ENCODE results near the gene MECP2.

The MECP2 gene

DNA sequence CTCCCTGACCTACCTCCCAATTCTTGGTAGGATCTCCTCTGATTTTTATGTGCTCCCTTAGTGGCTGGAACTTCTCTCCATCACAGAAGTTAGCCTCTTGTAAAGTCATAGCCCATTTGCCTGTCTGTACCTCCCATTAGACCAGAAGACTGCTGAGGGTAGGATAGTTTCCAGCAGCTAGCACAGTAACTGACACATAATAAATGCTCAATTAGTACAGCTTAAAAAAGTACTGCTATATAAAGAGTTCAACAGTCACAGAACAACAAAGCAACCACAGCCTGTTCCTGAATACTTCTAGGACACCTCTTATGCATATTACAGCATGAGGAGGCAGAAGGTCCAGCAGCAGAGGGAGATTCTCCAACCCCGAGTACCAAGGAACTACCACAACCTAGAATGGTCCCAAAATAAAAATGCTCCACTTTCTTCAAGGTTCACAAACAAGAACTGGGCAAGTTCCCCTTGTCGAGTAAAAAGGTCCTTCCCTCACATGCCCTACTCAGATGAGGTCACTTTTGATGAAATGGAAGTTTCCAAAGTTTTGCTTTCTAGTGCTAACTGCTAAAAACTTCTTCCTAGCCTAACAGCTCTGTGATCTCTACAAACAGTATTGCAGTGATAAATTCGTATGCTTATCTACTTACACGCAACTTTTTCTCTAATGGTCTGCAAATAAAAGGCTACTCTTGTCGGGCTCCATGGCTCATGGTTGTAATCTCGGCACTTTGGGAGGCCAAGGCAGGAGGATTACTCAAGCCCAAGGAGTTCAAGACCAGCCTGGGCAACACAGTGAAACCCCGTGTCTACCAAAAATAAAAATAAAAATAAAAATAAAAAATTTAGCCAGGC is 12.8 kb downstream of the MECP2 start:
- Histone ChIP-seq H3K9ac (ENCODE audit: low read depth, low read length) (no peak overlapping the region), H3K27ac (ENCODE audit: low read depth, low read length) (no peak overlapping the region), H3K4me1 (ENCODE audit: control insufficient read depth, insufficient read depth, low read length) (no peaks in the 10 kb centered on the region), H3K9me3 (ENCODE audit: control insufficient read depth, insufficient read depth, low read length) (peaks cover 32% of the 10 kb centered on the region), H3K36me3 (ENCODE audit: control insufficient read depth, insufficient read depth, low read length) (peaks cover 5% of the 10 kb centered on the region), H3K27me3 (ENCODE audit: control insufficient read depth, insufficient read depth, low read length) (no peaks in the 10 kb centered on the region), H3K4me3 (ENCODE audit: low read depth, low read length) (no peak overlapping the region)

DNA sequence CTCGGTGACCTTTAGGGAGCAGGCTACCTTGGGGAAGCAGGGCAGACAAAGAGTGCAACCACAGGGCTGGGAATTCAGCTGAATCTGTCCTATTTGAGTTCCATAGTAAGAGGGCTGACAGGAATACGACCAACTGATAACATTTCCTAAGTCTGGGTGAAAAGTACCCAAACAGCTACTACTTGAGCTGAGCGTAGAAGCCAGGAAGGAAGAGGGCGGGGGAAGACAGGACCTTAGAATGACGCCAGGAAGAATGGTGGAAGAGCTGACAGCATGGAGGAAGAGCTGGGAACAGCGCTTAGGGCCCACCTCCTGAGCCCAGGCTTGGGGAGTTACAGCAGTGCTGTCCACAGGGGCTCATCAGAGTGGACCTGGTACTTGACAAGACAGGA is 14.4 kb downstream of the MECP2 start:
- no peak overlapping the region for H3K27ac ChIP-seq (ENCODE audit: low read depth, low read length)
- H3K27me3 ChIP-seq (ENCODE audit: control insufficient read depth, insufficient read depth, low read length) = no peaks in the 10 kb centered on the region
- H3K9ac ChIP-seq (ENCODE audit: low read depth, low read length) = no peak overlapping the region
- peaks cover 33% of the 10 kb centered on the region for H3K9me3 ChIP-seq (ENCODE audit: control insufficient read depth, insufficient read depth, low read length)
- no peak overlapping the region; the same call in 1 of the 2 replicates for H3K4me3 ChIP-seq (ENCODE audit: low read depth, low read length)
- no peaks in the 10 kb centered on the region; the same call in 1 of the 2 replicates for H3K36me3 ChIP-seq (ENCODE audit: control insufficient read depth, insufficient read depth, low read length)
- no peaks in the 10 kb centered on the region for H3K4me1 ChIP-seq (ENCODE audit: control insufficient read depth, insufficient read depth, low read length)

DNA sequence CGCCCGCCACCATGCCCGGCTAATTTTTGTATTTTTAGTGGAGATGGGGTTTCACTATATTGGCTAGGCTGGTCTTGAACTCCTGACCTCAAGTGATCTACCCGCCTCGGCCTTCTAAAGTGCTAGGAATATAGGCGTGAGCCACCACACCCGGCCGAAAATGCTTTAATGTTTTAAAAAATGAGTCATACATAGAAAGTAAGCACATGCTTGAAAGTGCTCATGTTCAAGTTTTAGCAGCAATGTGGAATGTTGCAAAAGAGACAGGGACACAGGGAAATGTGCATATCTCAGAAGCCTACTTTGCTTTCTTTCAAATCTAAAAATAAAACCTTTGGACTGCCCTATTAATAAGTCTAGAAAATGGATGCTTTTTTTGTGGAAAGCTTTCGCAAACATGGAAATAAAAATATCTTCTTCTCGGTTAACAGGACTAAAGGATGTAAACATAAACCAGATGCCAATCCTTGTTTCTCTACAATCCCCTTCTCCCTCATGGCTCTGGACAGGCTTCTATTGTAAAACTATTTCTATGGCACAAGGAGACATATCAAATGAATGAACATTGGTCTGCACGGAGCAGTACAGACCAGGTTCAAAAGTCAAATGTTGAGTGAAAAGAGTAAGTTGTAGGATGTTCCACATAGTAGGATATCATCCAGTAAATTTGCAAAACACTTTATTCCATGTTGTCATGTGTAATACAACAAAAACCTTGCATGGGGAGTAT is 15.0 kb downstream of the MECP2 start:
- Histone ChIP-seq H3K36me3 (ENCODE audit: control insufficient read depth, insufficient read depth, low read length) (no peaks in the 10 kb centered on the region), H3K9me3 (ENCODE audit: control insufficient read depth, insufficient read depth, low read length) (peaks cover 28% of the 10 kb centered on the region; the same call in 1 of the 2 replicates), H3K4me1 (ENCODE audit: control insufficient read depth, insufficient read depth, low read length) (no peaks in the 10 kb centered on the region), H3K9ac (ENCODE audit: low read depth, low read length) (no peak overlapping the region), H3K4me3 (ENCODE audit: low read depth, low read length) (no peak overlapping the region; the same call in 1 of the 2 replicates), H3K27ac (ENCODE audit: low read depth, low read length) (no peak overlapping the region), H3K27me3 (ENCODE audit: control insufficient read depth, insufficient read depth, low read length) (no peaks in the 10 kb centered on the region)

GRCh38 chrX:154077101-154077500 is 20.4 kb downstream of the MECP2 start:
- Histone ChIP-seq H3K4me1 (ENCODE audit: control insufficient read depth, insufficient read depth, low read length) (peaks cover 13% of the 10 kb centered on the region), H3K36me3 (ENCODE audit: control insufficient read depth, insufficient read depth, low read length) (no peaks in the 10 kb centered on the region), H3K27me3 (ENCODE audit: control insufficient read depth, insufficient read depth, low read length) (no peaks in the 10 kb centered on the region), H3K4me3 (ENCODE audit: low read depth, low read length) (no peak overlapping the region), H3K9me3 (ENCODE audit: control insufficient read depth, insufficient read depth, low read length) (peaks cover 33% of the 10 kb centered on the region), H3K27ac (ENCODE audit: low read depth, low read length) (no peak overlapping the region), H3K9ac (ENCODE audit: low read depth, low read length) (no peak overlapping the region)

DNA sequence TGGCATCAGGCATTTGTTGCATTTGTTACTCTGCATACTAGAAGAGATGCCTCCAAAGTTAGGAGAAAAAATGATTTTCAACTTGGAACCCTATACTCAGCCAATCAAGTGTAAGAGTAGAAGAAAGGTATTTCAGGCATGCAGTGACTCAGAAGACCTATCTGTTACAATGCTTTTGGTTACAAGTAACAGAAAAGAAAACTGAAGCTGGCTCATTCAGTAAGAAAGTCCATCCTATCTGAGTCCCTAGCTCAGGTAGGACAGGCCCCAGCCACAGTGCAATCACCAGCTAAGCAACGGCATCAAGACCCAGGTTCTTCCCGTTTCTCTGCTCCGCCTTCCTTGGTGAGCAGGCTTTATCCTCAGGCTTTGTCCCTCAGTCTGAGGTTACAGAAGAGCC is 23.3 kb downstream of the MECP2 start:
- no peaks in the 10 kb centered on the region for H3K27me3 ChIP-seq (ENCODE audit: control insufficient read depth, insufficient read depth, low read length)
- peaks cover 13% of the 10 kb centered on the region for H3K4me1 ChIP-seq (ENCODE audit: control insufficient read depth, insufficient read depth, low read length)
- peak overlapping the region; percentile 78 for H3K27ac ChIP-seq (ENCODE audit: low read depth, low read length)
- no peak overlapping the region for H3K4me3 ChIP-seq (ENCODE audit: low read depth, low read length)
- no peak overlapping the region for H3K9ac ChIP-seq (ENCODE audit: low read depth, low read length)
- no peaks in the 10 kb centered on the region for H3K36me3 ChIP-seq (ENCODE audit: control insufficient read depth, insufficient read depth, low read length)
- H3K9me3 ChIP-seq (ENCODE audit: control insufficient read depth, insufficient read depth, low read length) = peaks cover 34% of the 10 kb centered on the region

DNA sequence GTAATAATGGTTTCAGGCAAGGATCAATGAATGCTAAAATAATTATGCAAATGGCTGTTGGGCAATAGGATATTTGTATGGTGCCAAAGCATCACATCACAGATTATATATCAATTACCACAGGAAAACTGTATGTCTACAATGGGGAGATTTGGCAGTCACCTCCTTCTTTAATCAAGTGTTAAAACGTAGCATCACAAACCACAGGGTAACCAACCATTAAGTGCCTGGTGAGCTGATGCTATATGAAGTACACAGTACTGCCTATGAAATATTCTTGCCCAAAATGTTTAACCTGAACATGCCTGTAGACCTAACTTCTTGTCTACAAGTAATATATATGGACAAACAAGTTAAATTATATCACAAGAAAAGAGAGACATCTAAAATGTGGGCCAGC is 25.3 kb downstream of the MECP2 start:
- Histone ChIP-seq H3K27ac (ENCODE audit: low read depth, low read length) (no peak overlapping the region), H3K4me3 (ENCODE audit: low read depth, low read length) (no peak overlapping the region), H3K9ac (ENCODE audit: low read depth, low read length) (no peak overlapping the region), H3K36me3 (ENCODE audit: control insufficient read depth, insufficient read depth, low read length) (no peaks in the 10 kb centered on the region), H3K27me3 (ENCODE audit: control insufficient read depth, insufficient read depth, low read length) (no peaks in the 10 kb centered on the region), H3K9me3 (ENCODE audit: control insufficient read depth, insufficient read depth, low read length) (peaks cover 39% of the 10 kb centered on the region), H3K4me1 (ENCODE audit: control insufficient read depth, insufficient read depth, low read length) (peaks cover 13% of the 10 kb centered on the region)

DNA sequence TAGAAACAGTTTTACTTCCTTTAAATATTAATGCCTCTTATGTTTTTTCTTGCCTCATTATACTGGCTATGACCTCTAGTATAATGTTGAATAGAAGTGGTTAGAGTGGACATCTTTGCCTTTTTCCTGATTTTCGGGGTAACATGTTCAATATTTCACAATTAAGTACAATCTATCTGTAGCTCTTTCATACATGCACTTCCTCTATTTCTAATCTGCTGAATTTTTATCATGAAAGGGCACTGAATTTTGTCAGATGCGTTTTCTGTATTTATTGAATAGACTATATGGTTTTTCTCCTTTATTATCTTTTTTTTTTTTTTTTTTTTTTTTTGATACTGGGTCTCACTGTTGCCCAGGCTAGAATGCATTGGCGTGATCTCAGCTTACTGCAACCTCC is 29.0 kb downstream of the MECP2 start:
- Histone ChIP-seq H3K4me1 (ENCODE audit: control insufficient read depth, insufficient read depth, low read length) (no peaks in the 10 kb centered on the region), H3K9me3 (ENCODE audit: control insufficient read depth, insufficient read depth, low read length) (peaks cover 29% of the 10 kb centered on the region), H3K36me3 (ENCODE audit: control insufficient read depth, insufficient read depth, low read length) (no peaks in the 10 kb centered on the region), H3K27ac (ENCODE audit: low read depth, low read length) (no peak overlapping the region), H3K4me3 (ENCODE audit: low read depth, low read length) (no peak overlapping the region), H3K9ac (ENCODE audit: low read depth, low read length) (no peak overlapping the region), H3K27me3 (ENCODE audit: control insufficient read depth, insufficient read depth, low read length) (no peaks in the 10 kb centered on the region)

DNA sequence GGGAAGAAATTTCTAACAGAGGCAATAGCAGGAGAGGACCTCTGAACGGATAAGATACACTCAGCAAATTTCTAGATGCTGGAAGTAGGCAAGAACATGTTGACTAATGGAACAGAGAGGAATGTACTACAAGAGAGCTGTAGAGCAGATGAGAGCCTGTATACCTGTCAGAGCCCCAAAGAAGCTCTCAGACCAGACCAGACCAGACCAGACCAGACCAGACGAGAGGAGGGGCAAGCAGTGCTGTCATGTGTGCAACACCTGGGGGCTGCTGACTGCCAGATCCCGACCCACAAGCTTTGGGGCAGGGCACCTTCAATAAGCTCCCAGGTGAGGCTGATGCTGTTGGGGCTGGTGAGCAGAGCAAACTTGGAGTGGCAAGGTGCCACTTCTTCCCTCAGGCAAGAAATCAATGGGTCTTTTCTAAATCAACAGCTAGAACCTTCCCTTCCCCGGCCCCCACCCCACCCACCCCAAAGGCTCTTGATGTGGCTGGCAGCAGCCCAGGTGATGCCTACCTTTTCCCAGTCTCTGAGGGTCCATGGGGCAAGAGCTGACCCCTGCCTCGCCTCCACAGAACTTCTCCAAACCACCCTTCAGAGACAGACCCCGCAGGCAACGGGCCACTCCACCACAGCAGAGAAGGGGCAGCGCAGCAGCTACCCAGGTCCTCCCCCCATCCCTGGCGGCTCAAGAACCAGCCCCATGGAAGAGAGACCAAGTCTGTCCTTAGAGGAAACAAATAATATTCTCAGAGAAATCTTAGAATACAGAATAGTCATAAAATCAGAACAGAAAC is 32.7 kb downstream of the MECP2 start:
- peaks cover 29% of the 10 kb centered on the region for H3K9me3 ChIP-seq (ENCODE audit: control insufficient read depth, insufficient read depth, low read length)
- H3K9ac ChIP-seq (ENCODE audit: low read depth, low read length) = no peak overlapping the region
- H3K27me3 ChIP-seq (ENCODE audit: control insufficient read depth, insufficient read depth, low read length) = no peaks in the 10 kb centered on the region
- H3K4me1 ChIP-seq (ENCODE audit: control insufficient read depth, insufficient read depth, low read length) = no peaks in the 10 kb centered on the region
- H3K27ac ChIP-seq (ENCODE audit: low read depth, low read length) = no peak overlapping the region
- no peaks in the 10 kb centered on the region for H3K36me3 ChIP-seq (ENCODE audit: control insufficient read depth, insufficient read depth, low read length)
- H3K4me3 ChIP-seq (ENCODE audit: low read depth, low read length) = no peak overlapping the region

DNA sequence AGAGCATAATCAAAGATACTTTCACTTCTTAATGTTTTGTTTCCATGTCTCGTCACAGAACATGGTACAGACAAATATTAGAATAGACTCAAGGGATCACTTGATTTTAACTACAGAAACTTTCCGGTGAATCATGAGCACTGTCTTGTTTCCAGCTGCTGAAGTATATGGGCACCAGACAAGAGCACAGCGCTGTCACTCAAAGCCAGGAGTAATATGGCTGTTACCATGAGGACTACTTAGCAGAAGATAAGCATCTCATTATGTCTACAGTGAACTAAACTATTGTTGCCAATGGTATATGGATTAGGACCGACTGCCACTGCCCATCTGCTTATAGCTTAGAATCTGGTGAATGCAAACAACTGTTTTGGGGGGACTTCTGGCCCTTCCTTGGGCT is 34.3 kb downstream of the MECP2 start:
- Histone ChIP-seq H3K9me3 (ENCODE audit: control insufficient read depth, insufficient read depth, low read length) (peaks cover 38% of the 10 kb centered on the region), H3K4me1 (ENCODE audit: control insufficient read depth, insufficient read depth, low read length) (no peaks in the 10 kb centered on the region), H3K27ac (ENCODE audit: low read depth, low read length) (no peak overlapping the region), H3K9ac (ENCODE audit: low read depth, low read length) (no peak overlapping the region), H3K27me3 (ENCODE audit: control insufficient read depth, insufficient read depth, low read length) (no peaks in the 10 kb centered on the region), H3K36me3 (ENCODE audit: control insufficient read depth, insufficient read depth, low read length) (no peaks in the 10 kb centered on the region), H3K4me3 (ENCODE audit: low read depth, low read length) (no peak overlapping the region)

GRCh38 chrX:154061801-154062200 is 35.7 kb downstream of the MECP2 start:
- H3K9ac ChIP-seq (ENCODE audit: low read depth, low read length) = no peak overlapping the region
- H3K4me3 ChIP-seq (ENCODE audit: low read depth, low read length) = no peak overlapping the region
- no peak overlapping the region for H3K27ac ChIP-seq (ENCODE audit: low read depth, low read length)
- H3K27me3 ChIP-seq (ENCODE audit: control insufficient read depth, insufficient read depth, low read length) = no peaks in the 10 kb centered on the region
- H3K36me3 ChIP-seq (ENCODE audit: control insufficient read depth, insufficient read depth, low read length) = peaks cover 2% of the 10 kb centered on the region; the same call in 1 of the 2 replicates
- peaks cover 31% of the 10 kb centered on the region for H3K9me3 ChIP-seq (ENCODE audit: control insufficient read depth, insufficient read depth, low read length)
- no peaks in the 10 kb centered on the region for H3K4me1 ChIP-seq (ENCODE audit: control insufficient read depth, insufficient read depth, low read length)

All from HUES48 (cell line).